Panc1 (cell line): Measurements from ENCODE around the gene KCND3. TPM values are rescaled to one million over a fixed set of nuclear protein-coding genes. Genes with fewer than 3 reads are reported as not detected.

Experiments used
- ATAC-seq: fragments of 200-7000 bp; cut with Tn5 transposase; 2 replicates; pipeline ENCODE4 v1.9.1; 2020; ENCODE audit warnings: mild to moderate bottlenecking, moderate library complexity
- BruUV-seq: library from RNA; stranded (reverse); fragments of 400-500 nt; replicated peaks from 2 replicates; lab custom pipeline; 2021; lab: Mats Ljungman, UMichigan
- CTCF ChIA-PET: fragments of 300-600 bp; sonication (Branson Sonifier 250); formaldehyde crosslinking; loops from one replicate; lab custom pipeline; 2022; ENCODE audit warnings: antibody characterized with exemption; lab: Charles Lee
- POLR2A ChIA-PET: fragments of 300-600 bp; sonication (Branson Sonifier 250); formaldehyde crosslinking; loops from one replicate; lab custom pipeline; 2022; ENCODE audit warnings: antibody characterized with exemption; lab: Charles Lee
- DNase-seq: peaks from one replicate; pipeline ENCODE4 v3.0.0-alpha.2; 2010; ENCODE audit warnings: low read depth, low spot score
- H3K27ac ChIP-seq: 2 replicates; pipeline ENCODE4 v1.5.1; 2011; ENCODE audit warnings: mild to moderate bottlenecking, low read length, inconsistent platforms
- H3K27me3 ChIP-seq: fragments of 200-500 bp; sonication (Bioruptor generic); 2 replicates; pipeline ENCODE4 v1.6.0; 2014; ENCODE audit warnings: low read length, inconsistent platforms; ENCODE audit not compliant: control insufficient read depth, insufficient read depth
- H3K36me3 ChIP-seq: fragments of 200-500 bp; sonication (Bioruptor generic); 2 replicates; pipeline ENCODE4 v1.5.1; 2014; ENCODE audit warnings: inconsistent platforms, mild to moderate bottlenecking, low read length, moderate library complexity; ENCODE audit not compliant: control insufficient read depth, insufficient read depth
- H3K4me1 ChIP-seq: 2 replicates; pipeline ENCODE4 v1.5.1; 2011; ENCODE audit warnings: inconsistent platforms, mild to moderate bottlenecking, low read length, moderate library complexity; ENCODE audit not compliant: control insufficient read depth, insufficient read depth
- H3K4me3 ChIP-seq, 2 experiments: 2 replicates each; pipeline ENCODE4 v1.5.1; 2011 to 2012; ENCODE audit warnings: low read depth in 2 of 2, low read length in 2 of 2, mild to moderate bottlenecking in 2 of 2, inconsistent platforms in 1 of 2, moderate library complexity in 1 of 2
- H3K9me3 ChIP-seq: fragments of 200-500 bp; sonication (Bioruptor generic); 2 replicates; pipeline ENCODE4 v1.5.1; 2014; ENCODE audit warnings: low read depth, mild to moderate bottlenecking, inconsistent platforms, low read length, moderate library complexity; ENCODE audit not compliant: control insufficient read depth, insufficient read depth
- CTCF ChIP-seq: fragments of 450-650 bp; IDR thresholded peaks from 2 replicates; pipeline ENCODE4 v1.5.1; 2017; ENCODE audit warnings: mild to moderate bottlenecking
- POLR2AphosphoS5 ChIP-seq: IDR thresholded peaks from 2 replicates; pipeline ENCODE4 v1.6.1; 2012; ENCODE audit warnings: mild to moderate bottlenecking, low read depth, low read length, moderate library complexity
- REST ChIP-seq, 2 experiments: IDR thresholded peaks; 2 replicates each; pipeline ENCODE4 v1.6.1; 2011 to 2012; ENCODE audit warnings: low read depth in 2 of 2, control low read depth in 1 of 2, low read length in 1 of 2, mild to moderate bottlenecking in 1 of 2, moderate library complexity in 1 of 2; ENCODE audit not compliant: insufficient read depth in 1 of 2
- SIN3A ChIP-seq: IDR thresholded peaks from 2 replicates; pipeline ENCODE4 v1.6.1; 2012; ENCODE audit warnings: low read depth, mild to moderate bottlenecking, low read length, moderate library complexity, borderline replicate concordance; ENCODE audit not compliant: insufficient read depth
- TCF7L2 ChIP-seq: IDR thresholded peaks from 2 replicates; pipeline ENCODE4 v1.6.1; 2011; ENCODE audit warnings: mild to moderate bottlenecking, low read depth, low read length, inconsistent platforms
- in situ Hi-C: cut with HindIII; loops from 2 replicates; pipeline ENCODE4 v1.10.0; 2016; ENCODE audit warnings: low sequenced_read_pairs, low pct_unique_long_range_greater_than_20kb
- intact Hi-C: fragments of 100-400 bp; cut with micrococcal nuclease; formaldehyde crosslinking; loops from one replicate; pipeline ENCODE4 v1.10.0; 2022; ENCODE audit not compliant: unreplicated experiment
- total RNA-seq: library from RNA; stranded (reverse); gene quantifications from one replicate; pipeline ENCODE4 v1.2.1, GENCODE V29; 2021; ENCODE audit not compliant: unreplicated experiment

The KCND3 gene
- total RNA-seq, 1 experiment from 2014 or later: not detected

DNA sequence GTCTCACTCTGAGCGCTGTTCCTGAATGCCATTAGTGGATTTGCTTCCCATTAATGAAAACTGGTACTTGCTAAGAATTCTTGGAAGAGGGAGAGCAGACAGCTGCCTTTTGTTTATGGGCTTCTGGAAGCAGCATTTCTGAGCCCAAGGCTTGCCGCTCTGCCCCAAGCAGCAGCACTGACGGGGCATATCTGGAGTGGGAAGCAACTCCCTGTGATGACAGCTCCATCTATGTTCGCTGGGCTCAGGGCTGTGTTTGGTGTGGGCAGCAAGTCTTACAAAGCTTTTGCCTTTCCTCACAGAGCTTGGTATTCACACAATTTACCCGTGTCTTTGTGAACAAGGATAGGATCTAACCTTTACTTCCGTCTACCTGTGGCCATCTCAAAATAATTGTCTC is 161.5 kb downstream of the KCND3 start:
- ChIA-PET POLR2A (no interaction called here), CTCF (no interaction called here)
- in situ Hi-C loops: no loop called here
- Histone ChIP-seq H3K27ac (no peak overlapping the region), H3K27me3 (peaks cover 2% of the 10 kb centered on the region; the same call in 1 of the 2 replicates), H3K9me3 (no peaks in the 10 kb centered on the region), H3K4me3 (no peak overlapping the region), H3K4me1 (no peaks in the 10 kb centered on the region), H3K36me3 (no peaks in the 10 kb centered on the region)
- no TSS peak for BruUV-seq
- DNase-seq (no peak), ATAC-seq (no peak)
- intact Hi-C loops: no loop called here
- TF ChIP-seq REST (IDR thresholded peaks at IDR 0.05; ENCODE audit: insufficient read depth in 1 of 2, low read depth in 2 of 2, low read length in 1 of 2) (no peak), SIN3A (no peak), TCF7L2 (no peak), POLR2AphosphoS5 (no peak), CTCF (no peak)

DNA sequence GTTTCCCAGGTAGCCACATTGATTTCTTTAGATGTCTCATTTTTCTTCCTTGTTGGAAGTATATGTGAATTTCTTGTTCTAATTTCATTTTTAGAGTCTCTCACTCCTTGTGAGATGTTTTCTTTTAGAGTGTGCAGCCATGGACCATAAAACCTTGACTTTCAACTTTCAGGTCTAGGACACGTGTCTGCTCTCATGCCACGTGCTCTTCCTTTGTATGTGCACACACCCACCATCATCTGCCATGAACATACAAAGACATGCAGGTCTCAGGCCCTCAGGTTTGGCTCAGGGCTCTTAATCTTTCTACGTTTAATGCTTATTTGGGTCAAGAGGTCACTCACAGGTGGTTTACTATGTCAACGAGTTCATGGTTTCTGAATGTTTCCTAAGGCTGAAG is 163.2 kb downstream of the KCND3 start:
- Histone ChIP-seq H3K27ac (no peak overlapping the region), H3K27me3 (peaks cover 2% of the 10 kb centered on the region; the same call in 1 of the 2 replicates), H3K4me3 (no peak overlapping the region), H3K36me3 (no peaks in the 10 kb centered on the region), H3K4me1 (no peaks in the 10 kb centered on the region), H3K9me3 (no peaks in the 10 kb centered on the region)
- ATAC-seq (no peak), DNase-seq (no peak)
- in situ Hi-C loops (no loop called here), intact Hi-C loops (no loop called here)
- TF ChIP-seq SIN3A: no peak
- ChIA-PET CTCF (no interaction called here), POLR2A (no interaction called here)
- no TSS peak for BruUV-seq

DNA sequence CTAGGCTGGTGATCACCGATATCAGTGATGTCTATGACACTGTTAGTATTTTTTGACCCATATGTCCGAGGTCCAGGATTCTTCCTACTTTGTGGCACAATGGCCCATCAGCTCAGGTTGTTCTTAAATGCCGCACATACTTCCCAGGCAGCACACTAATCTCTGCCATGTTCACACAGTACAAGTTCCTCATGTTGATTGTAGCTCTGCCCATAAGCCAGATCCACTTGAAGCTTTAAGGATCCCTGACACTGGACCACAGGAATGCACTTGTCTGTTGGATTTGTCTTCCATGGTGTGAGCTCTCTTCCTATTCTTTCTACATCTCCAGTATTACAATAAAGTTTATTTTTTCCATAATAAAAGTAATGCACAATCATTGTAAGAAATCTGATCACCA is 164.3 kb downstream of the KCND3 start:
- ChIA-PET CTCF (no interaction called here), POLR2A (no interaction called here)
- H3K36me3 ChIP-seq: no peaks in the 10 kb centered on the region
- ATAC-seq: no peak
- H3K27me3 ChIP-seq: peaks cover 2% of the 10 kb centered on the region; the same call in 1 of the 2 replicates
- no peak overlapping the region for H3K27ac ChIP-seq
- intact Hi-C loops: no loop called here
- DNase-seq: no peak
- in situ Hi-C loops: no loop called here
- no peak overlapping the region for H3K4me3 ChIP-seq
- no peaks in the 10 kb centered on the region for H3K4me1 ChIP-seq
- no peaks in the 10 kb centered on the region for H3K9me3 ChIP-seq
- TF ChIP-seq CTCF (no peak), POLR2AphosphoS5 (no peak), TCF7L2 (no peak), SIN3A (no peak), REST (IDR thresholded peaks at IDR 0.05; ENCODE audit: insufficient read depth in 1 of 2, low read depth in 2 of 2, low read length in 1 of 2) (no peak)
- BruUV-seq: no TSS peak
